Body of pancreas (tissue), 4 donors: ENCODE measurements around the gene SUPT3H.

Source experiments
- POLR2A ChIP-seq, 3 donors: fragments of 450-650 bp; IDR thresholded peaks; one replicate each; pipeline ENCODE4 v1.6.1; 2016; ENCODE audit warnings: antibody characterized with exemption in 3 of 3, mild to moderate bottlenecking in 2 of 3
- TF ChIP-seq, protein P1 (sequence below), 7 experiments: fragments of 450-650 bp in 4 of 7; fragments of 200-600 bp in 3 of 7; sonication (generic) in 3 of 7; IDR thresholded peaks; one replicate each; pipeline ENCODE4 v1.5.1; 2016 to 2019; ENCODE audit warnings: antibody characterized with exemption in 7 of 7

DNA sequence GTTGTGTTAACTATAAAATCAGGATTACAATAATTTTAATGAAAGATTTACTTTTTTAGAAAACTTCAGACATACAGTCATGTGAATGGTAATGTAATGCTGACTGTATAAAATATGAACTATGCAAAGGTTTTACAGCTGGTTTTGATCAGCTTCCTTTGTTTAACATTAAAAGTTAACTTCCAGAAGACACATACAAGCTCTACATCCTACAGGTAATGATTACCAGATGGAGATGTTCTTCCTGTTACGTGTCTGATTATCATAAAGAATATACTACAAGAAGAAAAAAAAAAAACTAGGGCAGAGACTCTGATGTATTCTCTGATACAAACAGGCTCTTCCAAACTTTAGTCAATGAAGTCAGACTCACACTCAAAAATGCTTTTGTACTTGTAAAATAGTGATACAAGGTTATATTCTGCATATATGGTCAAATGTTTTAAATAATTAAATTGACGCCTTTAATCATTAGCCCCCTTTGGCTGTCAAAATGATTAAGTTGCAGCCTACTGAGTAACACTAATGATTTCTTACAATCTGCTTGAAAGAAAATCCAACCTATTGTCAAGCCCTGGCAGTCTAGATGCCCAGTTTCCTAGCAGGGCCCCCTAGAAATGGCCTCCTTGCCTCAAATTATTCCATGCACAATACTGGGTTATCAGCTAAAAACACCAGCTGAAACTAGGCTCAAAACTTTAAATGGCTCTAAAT, 301.4 kb downstream of the SUPT3H start:
- TF ChIP-seq, protein P1, sequence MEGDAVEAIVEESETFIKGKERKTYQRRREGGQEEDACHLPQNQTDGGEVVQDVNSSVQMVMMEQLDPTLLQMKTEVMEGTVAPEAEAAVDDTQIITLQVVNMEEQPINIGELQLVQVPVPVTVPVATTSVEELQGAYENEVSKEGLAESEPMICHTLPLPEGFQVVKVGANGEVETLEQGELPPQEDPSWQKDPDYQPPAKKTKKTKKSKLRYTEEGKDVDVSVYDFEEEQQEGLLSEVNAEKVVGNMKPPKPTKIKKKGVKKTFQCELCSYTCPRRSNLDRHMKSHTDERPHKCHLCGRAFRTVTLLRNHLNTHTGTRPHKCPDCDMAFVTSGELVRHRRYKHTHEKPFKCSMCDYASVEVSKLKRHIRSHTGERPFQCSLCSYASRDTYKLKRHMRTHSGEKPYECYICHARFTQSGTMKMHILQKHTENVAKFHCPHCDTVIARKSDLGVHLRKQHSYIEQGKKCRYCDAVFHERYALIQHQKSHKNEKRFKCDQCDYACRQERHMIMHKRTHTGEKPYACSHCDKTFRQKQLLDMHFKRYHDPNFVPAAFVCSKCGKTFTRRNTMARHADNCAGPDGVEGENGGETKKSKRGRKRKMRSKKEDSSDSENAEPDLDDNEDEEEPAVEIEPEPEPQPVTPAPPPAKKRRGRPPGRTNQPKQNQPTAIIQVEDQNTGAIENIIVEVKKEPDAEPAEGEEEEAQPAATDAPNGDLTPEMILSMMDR (IDR thresholded peaks at IDR 0.05) = no peak
- TF ChIP-seq POLR2A (IDR thresholded peaks at IDR 0.05) = no peak
